NCI-H2029 treated with DMSO at 0.1 percent for 48 hours (cell line): Measurements from ENCODE around the gene TPI1.
A peak's percentile ranks its signal among the peaks of the same experiment; 100 is the strongest.
"Not testable (repeated sequence)": the region's sequence is repeated elsewhere in the genome, so short reads cannot be mapped to it uniquely, and the experiment has no call there.

Experiments
- DNase-seq: peaks from one replicate; lab custom pipeline; 2025; lab: John Stamatoyannopoulos, UW

TPI1 gene

DNA sequence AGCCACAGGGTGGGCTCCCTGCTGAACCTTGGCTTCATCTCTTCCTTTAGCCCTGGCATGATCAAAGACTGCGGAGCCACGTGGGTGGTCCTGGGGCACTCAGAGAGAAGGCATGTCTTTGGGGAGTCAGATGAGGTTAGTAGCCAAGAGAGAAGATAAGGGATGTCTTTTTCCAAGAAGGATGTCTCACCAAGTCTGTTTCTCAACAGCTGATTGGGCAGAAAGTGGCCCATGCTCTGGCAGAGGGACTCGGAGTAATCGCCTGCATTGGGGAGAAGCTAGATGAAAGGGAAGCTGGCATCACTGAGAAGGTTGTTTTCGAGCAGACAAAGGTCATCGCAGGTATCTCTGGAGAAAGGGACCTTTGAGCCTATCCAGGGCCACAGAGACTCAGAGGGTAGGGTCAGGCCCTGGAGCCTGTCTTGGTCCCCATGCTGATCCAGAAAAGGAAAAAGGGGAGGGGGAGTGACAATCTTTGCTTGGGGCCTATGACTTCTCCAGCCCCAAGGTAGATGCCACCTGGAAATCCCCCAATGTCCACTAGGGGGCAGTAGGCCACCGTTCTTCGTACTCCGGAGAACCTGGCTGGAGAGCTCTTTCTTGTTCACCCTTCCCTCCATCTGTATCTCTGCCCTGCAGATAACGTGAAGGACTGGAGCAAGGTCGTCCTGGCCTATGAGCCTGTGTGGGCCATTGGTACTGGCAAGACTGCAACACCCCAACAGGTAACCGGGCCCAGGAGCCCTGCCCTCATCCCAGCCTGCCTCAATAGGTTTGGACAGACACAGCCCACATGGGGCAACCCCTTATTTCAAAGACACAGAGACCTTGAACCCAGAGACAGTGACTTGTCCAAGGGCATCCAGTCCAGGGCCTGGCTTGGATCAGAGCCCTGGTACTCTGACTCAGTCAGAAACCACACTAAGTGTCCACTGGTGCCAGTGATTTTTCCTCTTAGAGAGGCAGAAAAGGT, 2.0 kb downstream of the TPI1 start:
- peak; percentile 42 for DNase-seq

GRCh38 chr12:6870304-6870703, 3.0 kb downstream of the TPI1 start:
- not testable (repeated sequence) for DNase-seq

DNA sequence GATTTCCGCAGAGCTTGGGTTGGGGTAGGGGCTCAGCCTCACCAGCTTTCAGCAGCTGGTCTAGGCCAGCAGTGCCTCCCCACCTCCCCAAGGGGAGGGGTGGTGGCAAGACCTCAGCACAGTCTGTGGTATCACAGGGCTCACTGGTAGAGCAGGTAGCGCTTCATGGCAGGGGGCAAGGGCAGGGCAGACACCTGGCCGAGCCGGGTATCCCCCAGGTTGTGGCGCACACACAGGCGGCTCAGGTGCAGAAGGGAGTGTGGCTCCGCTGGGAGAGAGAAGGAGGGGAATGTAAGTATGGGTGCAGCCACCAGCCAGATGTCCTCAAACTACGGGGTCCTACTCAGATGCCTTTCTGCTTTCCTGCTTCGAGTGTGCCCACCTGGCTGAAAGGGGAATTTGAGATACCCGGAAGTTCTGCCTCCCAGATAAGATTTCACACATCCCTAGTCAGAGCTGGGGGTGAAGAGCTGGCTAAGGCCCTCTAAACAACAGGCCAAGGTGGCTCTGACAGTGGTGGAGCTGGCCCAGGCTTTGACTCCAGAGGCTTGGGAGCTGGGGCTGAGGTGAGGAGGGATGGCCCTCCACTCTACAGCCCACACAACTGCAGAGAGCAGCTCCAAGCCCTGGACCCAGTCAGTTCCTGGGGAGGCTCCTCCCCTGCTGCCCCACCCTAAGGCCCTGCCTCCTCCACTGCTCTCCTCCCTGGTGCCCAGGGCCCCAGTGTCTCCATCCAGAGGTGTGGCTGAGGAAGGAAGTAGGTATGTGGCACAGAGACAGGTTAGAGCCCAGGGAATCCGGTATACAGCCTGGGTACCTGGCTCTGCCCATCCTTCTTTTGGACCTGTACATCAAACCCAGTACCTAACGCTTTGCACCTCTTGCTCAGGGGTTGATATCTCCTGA, 4.0 kb downstream of the TPI1 start:
- no peak for DNase-seq

- peak; percentile 61 for DNase-seq
These were observed 5.0 kb downstream of the TPI1 start for GRCh38 chr12:6872073-6873048.

DNA sequence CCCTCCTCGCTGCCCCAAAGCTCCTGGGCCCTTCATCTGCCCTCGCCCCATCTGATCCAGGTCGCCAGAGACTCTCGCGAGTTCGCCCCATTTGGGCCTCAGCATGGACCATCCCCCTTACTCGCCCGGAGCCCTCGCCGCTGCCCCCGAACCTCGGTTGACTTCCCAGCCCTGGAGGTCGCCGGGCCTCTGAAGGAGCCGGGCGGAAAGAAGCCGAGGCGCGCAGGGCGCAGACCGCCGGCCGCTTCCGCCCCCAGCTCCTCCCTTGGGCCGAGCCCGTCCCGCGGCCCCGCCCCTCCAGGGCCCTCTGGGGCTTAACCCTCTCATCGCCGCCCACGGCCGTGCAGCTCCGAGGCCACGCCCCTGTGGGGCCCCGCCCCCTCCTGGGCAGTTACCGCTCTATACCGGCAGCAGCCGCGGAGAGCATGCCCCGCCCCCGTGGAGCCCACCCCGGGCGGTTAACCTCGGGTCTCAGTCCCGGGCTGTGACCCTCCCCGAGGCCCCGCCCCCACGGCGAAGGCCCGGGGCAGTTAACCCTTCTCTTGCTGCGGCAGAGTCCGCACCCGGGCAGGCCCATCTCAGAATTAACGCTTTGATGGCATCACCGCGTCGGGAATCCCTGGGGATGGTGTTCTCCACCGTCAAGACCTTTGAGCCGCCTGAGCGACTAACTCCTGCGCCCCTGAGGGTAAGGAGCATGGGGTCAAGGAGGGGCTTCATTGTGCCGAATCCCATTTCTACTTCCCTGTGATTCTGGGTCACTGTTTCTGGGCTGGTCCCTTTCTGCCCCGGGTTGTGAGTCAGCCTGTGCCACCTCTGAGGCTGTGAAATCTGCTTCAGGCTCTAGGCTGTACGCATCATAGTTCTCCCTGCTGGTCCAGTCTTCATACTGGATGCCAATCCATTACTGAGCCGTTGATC, 6.0 kb downstream of the TPI1 start, which contains the start of gene SPSB2:
Gene SPSB2, minus strand, starts transcription at position 210 of the 921 bp plus-strand sequence. CDS start 402 bp downstream, outside the sequence.
- peak; percentile 69 for DNase-seq

DNA sequence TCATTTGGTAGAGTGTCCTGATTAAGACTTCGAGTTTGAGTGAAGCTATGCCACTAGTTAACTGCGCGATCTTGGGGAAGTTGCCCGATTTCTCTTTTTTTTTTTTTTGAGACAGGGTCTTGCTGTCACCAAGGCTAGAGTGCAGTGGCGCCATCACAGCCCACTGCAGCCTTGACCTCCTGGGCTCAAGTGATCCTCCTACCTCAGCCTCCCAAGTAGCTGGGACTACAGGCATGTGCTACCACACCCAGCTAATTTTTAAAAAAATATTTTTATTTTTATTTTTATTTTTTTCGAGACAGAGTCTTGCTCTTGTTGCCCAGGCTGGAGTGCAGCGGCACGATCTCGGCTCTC, 6.7 kb downstream of the TPI1 start:
- not testable (repeated sequence) for DNase-seq

DNA sequence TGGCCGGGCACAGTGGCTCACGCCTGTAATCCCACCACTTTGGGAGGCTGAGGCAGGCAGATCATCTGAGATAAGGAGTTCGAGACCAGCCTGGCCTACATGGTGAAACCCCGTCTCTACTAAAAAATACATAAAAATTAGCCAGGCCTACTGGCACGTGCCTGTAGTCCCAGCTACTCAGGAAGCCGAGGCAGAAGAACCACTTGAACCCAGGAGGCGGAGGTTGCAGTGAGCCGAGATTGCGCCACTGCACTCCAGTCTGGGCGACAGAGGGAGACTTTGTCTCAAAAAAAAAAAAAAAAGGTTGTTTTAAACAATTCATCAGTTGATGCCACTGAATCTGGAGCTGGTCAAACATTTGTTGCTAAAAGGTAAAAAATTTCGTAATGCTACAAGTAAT, 12.5 kb downstream of the TPI1 start:
- DNase-seq: not testable (repeated sequence)

DNA sequence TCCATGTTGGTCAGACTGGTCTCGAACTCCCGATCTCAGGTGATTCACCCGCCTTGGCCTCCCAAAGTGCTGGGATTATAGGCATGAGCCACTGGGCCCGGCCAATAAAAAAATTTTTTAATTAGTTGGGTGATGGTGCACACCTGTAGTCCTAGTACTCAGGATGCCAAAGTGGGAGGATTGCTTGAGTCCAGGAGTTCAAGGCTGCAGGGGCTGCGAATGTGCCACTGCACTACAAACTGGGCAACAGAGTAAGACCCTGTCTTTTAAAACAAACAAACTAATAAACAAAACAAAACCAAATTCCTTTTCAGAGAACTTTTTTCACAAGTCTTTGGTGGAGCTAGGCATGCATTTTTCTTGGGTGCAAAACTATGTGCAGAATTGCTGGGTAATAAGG, 15.9 kb downstream of the TPI1 start:
- DNase-seq: no peak

GRCh38 chr12:6883683-6884082, 16.4 kb downstream of the TPI1 start:
- DNase-seq: no peak

DNA sequence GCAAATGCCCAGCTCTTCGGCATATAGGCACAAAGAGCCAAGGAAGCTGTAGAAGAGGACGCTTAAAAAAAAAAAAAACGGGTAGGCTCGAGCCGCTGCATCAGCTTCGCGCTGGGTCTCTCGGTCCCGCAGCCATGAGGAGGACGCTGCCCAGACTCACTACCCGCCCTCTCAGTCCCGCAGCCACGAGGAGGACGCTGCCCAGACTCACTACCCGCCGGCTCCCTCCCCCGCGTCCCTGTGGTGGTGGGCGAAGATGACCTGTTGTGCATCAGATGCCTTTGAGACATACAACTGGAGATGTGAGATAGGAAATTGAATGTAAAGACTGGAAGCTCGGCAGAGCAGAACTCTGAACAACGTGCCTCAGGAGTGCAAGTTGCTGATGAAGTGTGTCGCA, 17.2 kb downstream of the TPI1 start:
- no peak for DNase-seq

DNA sequence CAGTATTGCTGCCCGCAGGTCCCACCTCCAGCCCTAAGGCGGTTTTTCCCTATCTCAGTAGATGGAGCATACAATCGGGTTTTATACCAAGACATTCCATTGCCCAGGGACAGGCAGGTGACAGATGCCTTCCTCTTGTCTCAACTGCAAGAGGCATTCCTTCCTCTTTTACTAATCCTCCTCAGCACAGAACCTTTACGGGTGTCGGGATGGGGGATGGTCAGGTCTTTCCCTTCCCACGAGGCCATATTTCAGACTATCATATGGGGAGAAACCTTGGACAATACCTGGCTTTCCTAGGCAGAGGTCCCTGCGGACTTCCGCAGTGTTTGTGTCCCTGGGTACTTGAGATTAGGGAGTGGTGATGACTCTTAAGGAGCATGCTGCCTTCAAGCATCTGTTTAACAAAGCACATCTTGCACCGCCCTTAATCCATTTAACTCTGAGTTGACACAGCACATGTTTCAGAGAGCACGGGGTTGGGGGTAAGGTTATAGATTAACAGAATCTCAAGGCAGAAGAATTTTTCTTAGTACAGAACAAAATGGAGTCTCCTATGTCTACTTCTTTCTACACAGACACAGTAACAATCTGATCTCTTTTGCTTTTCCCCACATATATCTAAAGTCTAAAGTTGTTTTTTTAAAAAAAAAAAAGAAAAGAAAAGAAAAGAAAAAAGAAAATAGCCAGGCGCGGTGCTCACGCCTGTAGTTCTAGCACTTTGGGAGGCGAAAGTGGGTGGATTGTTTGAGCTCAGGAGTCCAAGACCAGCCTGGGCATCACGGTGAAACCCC, 19.1 kb downstream of the TPI1 start:
- DNase-seq: not testable (repeated sequence)

GRCh38 chr12:6887460-6887859, 20.1 kb downstream of the TPI1 start:
- DNase-seq: no peak

DNA sequence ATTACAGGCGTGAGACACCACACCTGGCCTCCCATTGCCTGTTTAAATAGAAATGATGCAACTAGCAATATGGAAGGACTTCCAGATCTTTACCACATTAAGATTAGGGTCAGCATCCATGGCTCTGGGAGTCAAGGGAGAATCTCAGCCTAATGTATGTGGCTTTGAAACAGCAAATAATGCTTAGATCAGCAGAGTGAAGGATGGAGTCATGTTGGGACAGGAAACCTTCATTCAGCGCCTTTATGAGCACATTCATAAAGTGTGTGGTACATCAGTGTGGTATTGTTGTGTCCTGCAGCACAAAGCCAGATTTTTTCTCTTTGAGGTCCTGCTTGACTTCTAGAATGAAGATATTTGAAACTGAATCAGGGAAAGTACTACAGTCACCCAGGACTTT, 21.0 kb downstream of the TPI1 start:
- DNase-seq: no peak

- DNase-seq: not testable (repeated sequence)
These were observed 21.5 kb downstream of the TPI1 start for GRCh38 chr12:6888794-6889193.

DNA sequence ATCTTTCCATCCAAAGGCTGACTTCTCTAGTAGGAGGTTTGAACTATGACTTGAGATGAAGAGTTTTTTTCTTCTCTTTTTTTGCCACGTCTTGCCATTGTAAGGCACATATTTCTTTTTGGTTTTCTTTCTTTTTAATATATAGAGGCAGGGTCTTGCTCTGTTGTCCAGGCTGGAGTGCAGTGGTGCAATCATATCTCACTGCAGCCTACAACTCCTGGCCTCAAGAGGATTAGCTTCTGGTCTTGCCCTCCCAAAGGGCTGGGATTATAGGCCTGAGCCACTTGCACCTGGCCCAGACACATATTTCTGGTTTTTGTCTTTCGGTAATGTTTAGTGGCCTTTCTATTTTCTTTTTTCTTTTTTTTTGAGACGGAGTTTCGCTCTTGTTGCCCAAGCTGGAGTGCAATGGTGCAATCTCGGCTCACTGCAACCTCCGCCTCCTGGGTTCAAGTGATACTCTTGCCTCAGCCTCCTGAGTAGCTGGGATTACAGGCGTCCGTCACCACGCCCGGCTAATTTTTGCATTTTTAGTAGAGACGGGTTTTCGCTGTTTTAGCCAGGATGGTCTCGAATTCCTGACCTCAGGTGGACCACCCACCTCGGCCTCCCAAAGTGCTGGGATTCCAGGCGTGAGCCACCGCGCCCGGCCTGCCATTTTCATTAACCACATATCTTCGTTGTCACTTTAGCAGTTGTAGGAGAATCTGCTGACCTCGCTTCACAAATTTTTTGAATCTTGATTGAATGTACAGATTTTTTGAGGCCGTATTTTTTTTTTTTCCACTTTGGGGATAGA, 22.6 kb downstream of the TPI1 start:
- DNase-seq: not testable (repeated sequence)

DNA sequence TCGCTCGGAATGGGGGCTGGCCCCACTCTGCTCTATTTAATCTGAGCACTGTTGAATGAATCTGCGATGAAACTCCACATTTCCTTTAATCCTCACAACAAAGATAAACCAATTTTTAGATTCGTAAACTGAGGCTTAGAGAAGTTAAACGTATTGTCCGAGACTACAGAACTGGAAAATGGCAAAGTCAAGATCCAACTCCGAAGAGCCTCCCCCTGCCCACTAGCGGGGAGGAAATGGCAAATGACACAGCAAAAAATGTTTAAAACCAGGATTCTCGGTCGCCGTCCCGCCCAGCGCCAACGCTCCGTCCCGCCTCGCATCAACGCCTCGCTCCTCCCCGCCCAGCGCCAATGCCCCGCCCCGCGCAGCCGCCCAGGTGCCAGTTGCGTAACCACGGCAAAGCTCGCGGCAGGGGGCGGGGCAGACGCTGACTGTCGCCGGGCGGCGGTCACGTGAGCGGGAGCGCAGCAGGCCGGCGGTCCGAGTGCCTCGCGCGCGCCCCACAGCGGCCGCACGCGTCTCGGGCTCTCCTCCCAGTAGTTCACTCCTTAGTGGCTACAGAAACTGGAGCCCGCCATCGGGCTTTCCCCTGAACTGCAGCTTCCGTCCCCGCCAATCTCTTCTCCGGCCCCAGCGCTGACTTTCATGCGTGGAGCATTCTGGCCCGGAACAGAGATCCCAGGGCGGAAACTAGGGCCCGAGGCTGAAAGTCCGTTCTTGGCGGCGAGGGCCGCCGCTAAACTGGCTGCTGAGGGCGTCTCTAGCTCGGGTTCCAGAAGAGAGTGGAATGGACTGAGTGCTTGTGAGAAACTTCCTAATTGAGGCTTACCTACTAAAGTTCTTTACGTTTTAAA, 23.7 kb downstream of the TPI1 start:
- DNase-seq: peak; percentile 88

GRCh38 chr12:6891646-6892001, 24.3 kb downstream of the TPI1 start:
- DNase-seq: no peak

DNA sequence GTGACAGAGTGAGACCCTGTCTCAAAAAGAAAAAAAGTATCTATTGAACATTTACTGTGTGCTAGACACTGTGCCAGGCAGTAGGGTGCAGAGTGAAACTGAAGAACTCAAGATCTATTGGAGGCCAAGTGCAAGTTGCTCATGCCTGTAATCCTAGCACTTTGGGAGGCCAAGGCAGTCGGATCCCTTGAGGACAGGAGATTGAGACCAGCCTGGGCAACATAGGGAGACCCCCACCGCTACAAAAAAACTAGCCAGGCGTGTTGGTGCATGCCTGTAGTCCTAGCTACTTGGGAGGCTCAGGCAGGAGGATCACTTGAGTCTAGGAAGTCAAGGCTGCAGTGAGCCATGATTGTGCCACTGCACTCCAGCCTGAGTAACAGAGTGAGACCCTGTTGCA, 25.4 kb downstream of the TPI1 start:
- not testable (repeated sequence) for DNase-seq
